Bronchial epithelial cell (primary cell): ENCODE results near the gene HRH2. TPM values are rescaled to one million over a fixed set of nuclear protein-coding genes. Genes with fewer than 3 reads are reported as not detected.
A peak's percentile ranks its signal among the peaks of the same experiment; 100 is the strongest.

Experiments
- DNase-seq: peaks from one replicate; pipeline ENCODE4 v3.0.0-alpha.2; 2010; ENCODE audit warnings: low read depth
- FAIRE-seq: peaks from 2 replicates; lab custom pipeline; 2011; peaks lifted over from hg19 to GRCh38; lab: Jason Lieb, UNC
- H3K27me3 ChIP-seq: 2 replicates; pipeline ENCODE4 v1.5.1; 2011; ENCODE audit warnings: low read length; ENCODE audit not compliant: control insufficient read depth, insufficient read depth
- H3K36me3 ChIP-seq: 2 replicates; pipeline ENCODE4 v1.5.1; 2011; ENCODE audit warnings: low read length; ENCODE audit not compliant: control insufficient read depth, insufficient read depth
- H3K4me3 ChIP-seq: 2 replicates; pipeline ENCODE4 v1.5.1; 2011; ENCODE audit warnings: mild to moderate bottlenecking, low read depth, low read length, control low read depth
- total RNA-seq: library from RNA; depleted of rRNA; stranded (reverse); fragments of >200 nt; gene quantifications from 2 replicates; pipeline ENCODE4 v1.2.1, GENCODE V29; 2014
- TF ChIP-seq, protein P1 (sequence below): IDR thresholded peaks from 2 replicates; pipeline ENCODE4 v1.5.1; 2011; ENCODE audit warnings: mild to moderate bottlenecking, moderate library complexity, low read length, control low read depth, inconsistent platforms; ENCODE audit not compliant: insufficient read depth, severe bottlenecking

HRH2 gene
- total RNA-seq, 1 donor from 2014 or later, result not detected

GRCh38 chr5:175746851-175747250, 89.0 kb downstream of the HRH2 start:
- DNase-seq, result peak; percentile 34
- TF ChIP-seq, protein P1, sequence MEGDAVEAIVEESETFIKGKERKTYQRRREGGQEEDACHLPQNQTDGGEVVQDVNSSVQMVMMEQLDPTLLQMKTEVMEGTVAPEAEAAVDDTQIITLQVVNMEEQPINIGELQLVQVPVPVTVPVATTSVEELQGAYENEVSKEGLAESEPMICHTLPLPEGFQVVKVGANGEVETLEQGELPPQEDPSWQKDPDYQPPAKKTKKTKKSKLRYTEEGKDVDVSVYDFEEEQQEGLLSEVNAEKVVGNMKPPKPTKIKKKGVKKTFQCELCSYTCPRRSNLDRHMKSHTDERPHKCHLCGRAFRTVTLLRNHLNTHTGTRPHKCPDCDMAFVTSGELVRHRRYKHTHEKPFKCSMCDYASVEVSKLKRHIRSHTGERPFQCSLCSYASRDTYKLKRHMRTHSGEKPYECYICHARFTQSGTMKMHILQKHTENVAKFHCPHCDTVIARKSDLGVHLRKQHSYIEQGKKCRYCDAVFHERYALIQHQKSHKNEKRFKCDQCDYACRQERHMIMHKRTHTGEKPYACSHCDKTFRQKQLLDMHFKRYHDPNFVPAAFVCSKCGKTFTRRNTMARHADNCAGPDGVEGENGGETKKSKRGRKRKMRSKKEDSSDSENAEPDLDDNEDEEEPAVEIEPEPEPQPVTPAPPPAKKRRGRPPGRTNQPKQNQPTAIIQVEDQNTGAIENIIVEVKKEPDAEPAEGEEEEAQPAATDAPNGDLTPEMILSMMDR, result no peak
- H3K27me3 ChIP-seq, result no peaks in the 10 kb centered on the region
- H3K36me3 ChIP-seq, result no peaks in the 10 kb centered on the region
- H3K4me3 ChIP-seq, result no peak overlapping the region
- peak; percentile 23 for FAIRE-seq

DNA sequence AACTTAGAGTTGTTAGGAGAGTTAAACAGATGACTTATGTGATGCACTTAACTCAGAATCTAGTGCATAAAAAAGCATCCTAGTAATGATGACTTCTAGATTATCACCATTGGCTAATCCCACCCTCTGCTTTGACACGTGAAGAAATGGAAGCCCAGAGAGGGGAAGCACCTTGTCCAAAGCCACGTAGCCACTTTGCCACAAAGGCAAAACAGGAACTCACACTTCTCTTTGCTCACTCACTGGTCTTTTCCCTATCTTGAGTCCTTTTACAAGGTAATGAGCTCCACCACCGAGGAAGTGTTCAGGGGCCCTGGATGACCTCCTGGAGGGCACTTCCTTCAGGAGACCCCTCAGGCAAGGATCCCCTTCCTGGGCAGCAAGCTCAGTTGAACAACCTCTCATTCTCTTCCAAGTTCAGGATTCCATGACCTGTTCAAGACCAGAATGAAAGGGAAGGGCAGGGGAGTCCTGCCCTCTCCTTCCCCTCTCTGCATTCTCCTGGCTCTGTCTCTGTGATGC, 89.7 kb downstream of the HRH2 start:
- DNase-seq (no peak), FAIRE-seq (no peak)
- Histone ChIP-seq H3K4me3 (no peak overlapping the region), H3K27me3 (no peaks in the 10 kb centered on the region), H3K36me3 (no peaks in the 10 kb centered on the region)
- TF ChIP-seq, protein P1, result no peak

GRCh38 chr5:175748650-175749049, 90.8 kb downstream of the HRH2 start:
- TF ChIP-seq, protein P1, result no peak
- FAIRE-seq, result no peak

DNA sequence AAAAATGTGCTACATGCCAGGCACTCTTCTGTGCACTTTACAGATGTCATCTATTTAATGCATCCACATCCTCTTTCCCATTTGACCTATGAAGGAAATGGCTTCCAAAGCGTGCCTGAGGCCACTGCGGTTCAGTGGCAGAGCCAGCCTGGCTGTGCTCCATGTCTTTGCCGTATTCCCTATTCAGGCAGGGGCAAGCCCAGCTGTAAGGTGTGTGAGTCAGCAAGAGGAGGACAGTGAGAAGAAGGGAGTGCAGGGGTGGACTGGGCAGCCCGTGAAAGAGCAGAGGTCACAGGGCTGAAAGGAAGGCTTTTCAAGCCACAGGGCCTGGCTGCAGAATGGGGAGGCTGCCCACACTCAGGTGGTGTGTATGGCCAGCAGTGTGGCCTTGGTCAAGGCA, 91.7 kb downstream of the HRH2 start:
- no peak for FAIRE-seq
- no peak overlapping the region for H3K4me3 ChIP-seq

More at GRCh38 chr5:175748650-175749049, 90.8 kb downstream of the HRH2 start:
- H3K36me3 ChIP-seq, result no peaks in the 10 kb centered on the region
- no peak for DNase-seq
- no peaks in the 10 kb centered on the region for H3K27me3 ChIP-seq
- H3K4me3 ChIP-seq, result no peak overlapping the region

DNA sequence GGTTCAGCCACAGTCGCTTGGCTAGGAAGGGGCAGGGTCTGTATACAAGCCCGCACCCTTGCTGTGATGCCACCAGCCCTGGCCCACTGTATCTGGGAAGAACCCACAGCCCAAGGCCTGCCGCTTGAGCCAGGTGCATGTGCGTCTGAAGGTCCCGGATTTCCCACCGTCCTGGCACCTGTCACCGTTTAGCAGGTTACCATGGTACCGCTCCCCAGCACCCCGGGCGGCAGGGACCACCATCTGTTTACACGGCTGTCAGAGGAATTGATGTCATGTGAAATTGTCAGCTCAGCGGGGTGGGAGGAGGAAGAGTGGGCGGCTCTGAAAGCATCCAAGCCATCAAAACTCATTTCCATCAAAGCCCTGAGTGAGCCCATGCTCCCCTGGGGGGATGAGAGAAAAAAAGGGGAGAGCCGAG, 92.7 kb downstream of the HRH2 start:
- TF ChIP-seq, protein P1, result no peak
- Histone ChIP-seq H3K36me3 (no peaks in the 10 kb centered on the region), H3K27me3 (no peaks in the 10 kb centered on the region), H3K4me3 (no peak overlapping the region)
- no peak for DNase-seq
- FAIRE-seq, result no peak

More for the DNA sequence above, 91.7 kb downstream of the HRH2 start:
- Histone ChIP-seq H3K27me3 (no peaks in the 10 kb centered on the region), H3K36me3 (no peaks in the 10 kb centered on the region)
- TF ChIP-seq, protein P1, result no peak
- DNase-seq, result peak; percentile 25

GRCh38 chr5:175751369-175751768, 93.5 kb downstream of the HRH2 start:
- FAIRE-seq, result no peak
- H3K36me3 ChIP-seq, result no peaks in the 10 kb centered on the region
- TF ChIP-seq, protein P1, result no peak
- H3K27me3 ChIP-seq, result no peaks in the 10 kb centered on the region
- H3K4me3 ChIP-seq, result no peak overlapping the region
- no peak for DNase-seq
